ENCODE data around the gene GLDC. TPM values are rescaled to one million over a fixed set of nuclear protein-coding genes. Genes with fewer than 3 reads are reported as not detected.
A peak's percentile ranks its signal among the peaks of the same experiment; 100 is the strongest.

The GLDC gene
- total and polyA plus RNA-seq, 4 donors = 26.7 to 102 (median 59.3) TPM

GRCh38 chr9:6641961-6642360 is 3.6 kb downstream of the GLDC start:
- TF ChIP-seq JUND (IDR thresholded peaks at IDR 0.05) (no peak), TAF1 (conservative IDR thresholded peaks at IDR 0.05) (no peak), MAX (IDR thresholded peaks at IDR 0.05) (no peak), CTCF (IDR thresholded peaks at IDR 0.05; ENCODE audit: low read depth, low read length, missing input control) (no peak), SP1 (IDR thresholded peaks at IDR 0.05) (no peak), ZBTB33 (IDR thresholded peaks at IDR 0.05) (no peak), YY1 (IDR thresholded peaks at IDR 0.05) (no peak), FOXA2 (IDR thresholded peaks at IDR 0.05) (no peak), NR2F2 (IDR thresholded peaks at IDR 0.05) (no peak), EGR1 (IDR thresholded peaks at IDR 0.05; ENCODE audit: low read depth in 2 of 2) (no peak), HNF4A (conservative IDR thresholded peaks at IDR 0.05) (no peak), RAD21 (IDR thresholded peaks at IDR 0.05) (no peak), FOXA1 (IDR thresholded peaks at IDR 0.05) (no peak), HNF4G (IDR thresholded peaks at IDR 0.05) (no peak), GABPA (IDR thresholded peaks at IDR 0.05 in 1 of 2, conservative IDR thresholded peaks at IDR 0.05 in 1 of 2) (no peak), RXRA (IDR thresholded peaks at IDR 0.05) (no peak)
- TF ChIP-seq, protein P1, sequence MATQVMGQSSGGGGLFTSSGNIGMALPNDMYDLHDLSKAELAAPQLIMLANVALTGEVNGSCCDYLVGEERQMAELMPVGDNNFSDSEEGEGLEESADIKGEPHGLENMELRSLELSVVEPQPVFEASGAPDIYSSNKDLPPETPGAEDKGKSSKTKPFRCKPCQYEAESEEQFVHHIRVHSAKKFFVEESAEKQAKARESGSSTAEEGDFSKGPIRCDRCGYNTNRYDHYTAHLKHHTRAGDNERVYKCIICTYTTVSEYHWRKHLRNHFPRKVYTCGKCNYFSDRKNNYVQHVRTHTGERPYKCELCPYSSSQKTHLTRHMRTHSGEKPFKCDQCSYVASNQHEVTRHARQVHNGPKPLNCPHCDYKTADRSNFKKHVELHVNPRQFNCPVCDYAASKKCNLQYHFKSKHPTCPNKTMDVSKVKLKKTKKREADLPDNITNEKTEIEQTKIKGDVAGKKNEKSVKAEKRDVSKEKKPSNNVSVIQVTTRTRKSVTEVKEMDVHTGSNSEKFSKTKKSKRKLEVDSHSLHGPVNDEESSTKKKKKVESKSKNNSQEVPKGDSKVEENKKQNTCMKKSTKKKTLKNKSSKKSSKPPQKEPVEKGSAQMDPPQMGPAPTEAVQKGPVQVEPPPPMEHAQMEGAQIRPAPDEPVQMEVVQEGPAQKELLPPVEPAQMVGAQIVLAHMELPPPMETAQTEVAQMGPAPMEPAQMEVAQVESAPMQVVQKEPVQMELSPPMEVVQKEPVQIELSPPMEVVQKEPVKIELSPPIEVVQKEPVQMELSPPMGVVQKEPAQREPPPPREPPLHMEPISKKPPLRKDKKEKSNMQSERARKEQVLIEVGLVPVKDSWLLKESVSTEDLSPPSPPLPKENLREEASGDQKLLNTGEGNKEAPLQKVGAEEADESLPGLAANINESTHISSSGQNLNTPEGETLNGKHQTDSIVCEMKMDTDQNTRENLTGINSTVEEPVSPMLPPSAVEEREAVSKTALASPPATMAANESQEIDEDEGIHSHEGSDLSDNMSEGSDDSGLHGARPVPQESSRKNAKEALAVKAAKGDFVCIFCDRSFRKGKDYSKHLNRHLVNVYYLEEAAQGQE (IDR thresholded peaks at IDR 0.05) = no peak
- TF ChIP-seq, protein P2, sequence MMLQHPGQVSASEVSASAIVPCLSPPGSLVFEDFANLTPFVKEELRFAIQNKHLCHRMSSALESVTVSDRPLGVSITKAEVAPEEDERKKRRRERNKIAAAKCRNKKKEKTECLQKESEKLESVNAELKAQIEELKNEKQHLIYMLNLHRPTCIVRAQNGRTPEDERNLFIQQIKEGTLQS (IDR thresholded peaks at IDR 0.05) = no peak
- Histone ChIP-seq H3K4me3 (ENCODE audit: low read depth in 1 of 3, low read length in 3 of 3) (no peak overlapping the region), H3K4me1 (ENCODE audit: control insufficient read depth in 4 of 4, insufficient read depth in 4 of 4, low read length in 3 of 4) (peaks cover 12 to 42% (median 30%) of the 10 kb centered on the region in 4 donors), H3K27me3 (ENCODE audit: control insufficient read depth in 4 of 4, insufficient read depth in 4 of 4, low read length in 3 of 4) (no peaks in the 10 kb centered on the region), H3K9ac (ENCODE audit: low read depth in 1 of 2, low read length in 2 of 2) (no peak overlapping the region), H3K27ac (ENCODE audit: low read depth in 1 of 2, low read length in 2 of 2) (peak overlapping the region; percentile 45 to 63), H3K36me3 (ENCODE audit: control insufficient read depth in 4 of 4, insufficient read depth in 3 of 4, low read depth in 1 of 4, low read length in 3 of 4) (no peaks in the 10 kb centered on the region), H3K9me3 (ENCODE audit: control insufficient read depth in 4 of 4, low read length in 3 of 4) (no peaks in the 10 kb centered on the region)
- no peak for DNase-seq (ENCODE audit: low spot score)
- WGBS = 51% methylated on average over 2 of the region's 2 CpGs

All from liver (tissue), 9 donors.